Lower lobe of right lung (tissue), 2 donors: ENCODE data around the gene TP63. TPM values are rescaled to one million over a fixed set of nuclear protein-coding genes. Genes with fewer than 3 reads are reported as not detected.

ENCODE experiments used
- ATAC-seq, 2 donors: fragments of 200-7000 bp; cut with Tn5 transposase; one replicate each; pipeline ENCODE4 v1.9.1; 2020 to 2022; ENCODE audit warnings: mild to moderate bottlenecking in 2 of 2, moderate library complexity in 2 of 2
- DNase-seq: peaks from one replicate; pipeline ENCODE4 v3.0.0-alpha.2; 2020
- H3K27ac ChIP-seq: fragments of 200-600 bp; one replicate; pipeline ENCODE4 v1.8.0; 2022
- H3K27me3 ChIP-seq: fragments of 200-600 bp; one replicate; pipeline ENCODE4 v1.8.0; 2022; ENCODE audit warnings: low read depth
- H3K36me3 ChIP-seq: fragments of 200-600 bp; one replicate; pipeline ENCODE4 v1.8.0; 2022; ENCODE audit warnings: mild to moderate bottlenecking
- H3K4me1 ChIP-seq: fragments of 200-600 bp; one replicate; pipeline ENCODE4 v1.8.0; 2022
- H3K4me3 ChIP-seq: fragments of 200-600 bp; one replicate; pipeline ENCODE4 v1.8.0; 2022; ENCODE audit warnings: mild to moderate bottlenecking
- H3K9me3 ChIP-seq: fragments of 200-600 bp; one replicate; pipeline ENCODE4 v1.8.0; 2022
- intact Hi-C: fragments of 100-400 bp; cut with DNase I; formaldehyde crosslinking; loops from one replicate; pipeline ENCODE4 v1.11.0; 2022
- total RNA-seq: library from RNA; stranded (reverse); fragmentation: NEBNext Ultra II Directional; extraction: Animal tissue kit (Norgen Biotek cat#: 25700); gene quantifications from one replicate; pipeline ENCODE4 v1.2.1, GENCODE V29; 2021
- TF ChIP-seq, protein P1 (sequence below): fragments of 200-600 bp; IDR thresholded peaks from one replicate; pipeline ENCODE4 v1.8.0; 2022; ENCODE audit warnings: antibody characterized with exemption, mild to moderate bottlenecking
- donor health status: DM: no; HTN: yes; CAD: no; lungs with severe emphysema.

TP63 gene
- total RNA-seq, 1 donor from 2014 or later, result 2.1 TPM

DNA sequence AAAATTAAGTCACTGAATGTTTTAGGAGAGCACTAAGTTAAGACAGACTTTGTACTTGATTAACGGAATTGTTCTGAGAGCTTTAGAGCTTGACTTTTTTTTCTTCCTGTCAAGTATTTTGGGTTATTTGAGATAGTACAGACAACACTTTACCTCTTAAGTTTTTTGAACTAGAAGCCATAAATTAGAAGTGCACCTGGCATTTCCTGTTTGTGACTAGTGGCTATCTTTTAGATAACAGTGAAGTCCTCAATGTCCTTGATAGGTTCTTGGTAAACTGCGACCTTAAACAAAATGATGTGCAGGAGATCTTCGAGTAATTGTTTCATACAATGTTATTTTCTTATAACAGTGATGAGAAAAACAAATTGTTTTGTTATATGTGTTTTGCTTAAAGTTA, 213.9 kb downstream of the TP63 start:
- Histone ChIP-seq H3K9me3 (no peaks in the 10 kb centered on the region), H3K27me3 (no peaks in the 10 kb centered on the region), H3K27ac (no peak overlapping the region), H3K4me3 (no peak overlapping the region), H3K36me3 (no peaks in the 10 kb centered on the region), H3K4me1 (no peaks in the 10 kb centered on the region)
- ATAC-seq (no peak), DNase-seq (no peak)
- intact Hi-C loops, result no loop called here
- TF ChIP-seq, protein P1, sequence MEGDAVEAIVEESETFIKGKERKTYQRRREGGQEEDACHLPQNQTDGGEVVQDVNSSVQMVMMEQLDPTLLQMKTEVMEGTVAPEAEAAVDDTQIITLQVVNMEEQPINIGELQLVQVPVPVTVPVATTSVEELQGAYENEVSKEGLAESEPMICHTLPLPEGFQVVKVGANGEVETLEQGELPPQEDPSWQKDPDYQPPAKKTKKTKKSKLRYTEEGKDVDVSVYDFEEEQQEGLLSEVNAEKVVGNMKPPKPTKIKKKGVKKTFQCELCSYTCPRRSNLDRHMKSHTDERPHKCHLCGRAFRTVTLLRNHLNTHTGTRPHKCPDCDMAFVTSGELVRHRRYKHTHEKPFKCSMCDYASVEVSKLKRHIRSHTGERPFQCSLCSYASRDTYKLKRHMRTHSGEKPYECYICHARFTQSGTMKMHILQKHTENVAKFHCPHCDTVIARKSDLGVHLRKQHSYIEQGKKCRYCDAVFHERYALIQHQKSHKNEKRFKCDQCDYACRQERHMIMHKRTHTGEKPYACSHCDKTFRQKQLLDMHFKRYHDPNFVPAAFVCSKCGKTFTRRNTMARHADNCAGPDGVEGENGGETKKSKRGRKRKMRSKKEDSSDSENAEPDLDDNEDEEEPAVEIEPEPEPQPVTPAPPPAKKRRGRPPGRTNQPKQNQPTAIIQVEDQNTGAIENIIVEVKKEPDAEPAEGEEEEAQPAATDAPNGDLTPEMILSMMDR, result no peak

DNA sequence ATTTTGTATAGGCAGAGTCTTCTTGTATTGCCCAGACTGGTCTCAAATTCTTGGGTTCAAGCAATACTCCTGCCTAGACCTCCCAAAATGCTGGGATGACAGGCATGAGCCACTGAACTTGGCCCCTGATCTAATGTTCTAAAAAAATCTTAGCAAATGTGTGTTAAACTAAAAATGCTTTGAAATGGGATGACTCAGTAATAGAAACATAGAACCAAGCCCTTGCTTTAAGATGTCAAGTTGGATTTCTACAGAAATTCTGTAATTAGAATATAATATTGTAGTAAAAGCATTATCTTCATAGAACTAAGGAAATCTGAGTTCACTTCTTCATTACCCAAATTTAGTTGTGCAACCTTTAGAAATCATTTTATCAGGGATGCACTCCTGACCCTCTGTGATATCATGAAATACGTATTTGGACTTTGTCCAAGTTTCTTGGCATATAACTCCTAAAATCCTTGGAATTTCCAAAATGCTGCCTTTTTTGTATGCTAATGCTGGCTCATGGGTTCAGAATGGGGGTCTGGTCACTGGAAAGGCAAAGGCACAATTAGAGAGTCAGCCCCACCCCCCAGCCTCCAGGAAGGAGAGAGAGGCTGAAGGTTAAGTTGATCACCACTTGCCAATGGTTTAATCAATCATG, 217.3 kb downstream of the TP63 start:
- Histone ChIP-seq H3K36me3 (no peaks in the 10 kb centered on the region), H3K4me3 (no peak overlapping the region), H3K4me1 (no peaks in the 10 kb centered on the region), H3K27me3 (no peaks in the 10 kb centered on the region), H3K27ac (no peak overlapping the region), H3K9me3 (no peaks in the 10 kb centered on the region)
- DNase-seq (no peak), ATAC-seq (no peak)
- intact Hi-C loops, result no loop called here
- TF ChIP-seq, protein P1, result no peak

DNA sequence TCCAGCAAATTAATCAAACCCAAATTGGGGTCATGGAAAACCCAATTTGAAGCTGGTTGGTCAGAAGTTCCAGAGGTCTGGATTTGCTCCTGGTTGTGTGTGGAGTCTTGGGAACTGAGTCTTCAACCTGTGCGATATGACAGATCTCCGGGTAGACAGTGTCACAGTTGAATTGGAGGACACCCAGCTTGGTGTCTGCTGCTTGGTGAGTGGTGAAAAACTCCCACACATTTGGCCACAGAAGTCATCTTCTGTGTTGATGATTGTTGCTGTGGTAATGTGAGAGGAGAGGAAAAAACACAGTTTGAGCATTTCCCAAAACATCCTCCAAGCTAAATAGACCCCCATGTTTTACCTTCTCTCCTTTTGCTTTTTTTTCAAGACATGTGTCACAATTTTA, 218.1 kb downstream of the TP63 start:
- no peak overlapping the region for H3K27ac ChIP-seq
- no peak for ATAC-seq
- intact Hi-C loops, result no loop called here

DNA sequence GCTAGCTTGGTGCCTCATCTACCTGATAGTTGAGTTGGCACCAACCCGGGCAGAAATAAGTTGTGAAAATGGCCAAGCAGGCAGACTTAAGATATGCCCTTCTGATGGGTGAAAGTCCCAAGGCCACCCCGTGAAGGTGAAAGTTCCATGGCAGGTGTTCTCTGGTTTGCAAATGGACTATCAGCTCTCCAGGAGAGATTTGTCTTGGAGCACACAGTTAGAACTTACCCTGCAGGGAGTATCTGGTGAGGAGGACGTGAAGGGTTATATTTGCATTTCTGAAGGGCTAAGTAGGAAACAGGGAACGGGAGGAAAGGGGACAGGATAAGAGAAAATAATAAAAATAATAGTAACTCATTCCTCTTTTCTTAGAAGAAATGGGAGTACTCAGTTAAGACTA, 220.5 kb downstream of the TP63 start:
- Histone ChIP-seq H3K4me3 (no peak overlapping the region), H3K4me1 (no peaks in the 10 kb centered on the region), H3K36me3 (no peaks in the 10 kb centered on the region), H3K27ac (no peak overlapping the region), H3K9me3 (no peaks in the 10 kb centered on the region), H3K27me3 (no peaks in the 10 kb centered on the region)
- TF ChIP-seq, protein P1, result no peak
- intact Hi-C loops, result no loop called here
- DNase-seq (no peak), ATAC-seq (no peak)

More for the DNA sequence above, 218.1 kb downstream of the TP63 start:
- no peak for DNase-seq
- no peaks in the 10 kb centered on the region for H3K4me1 ChIP-seq
- H3K4me3 ChIP-seq, result no peak overlapping the region
- no peaks in the 10 kb centered on the region for H3K36me3 ChIP-seq
- H3K9me3 ChIP-seq, result no peaks in the 10 kb centered on the region
- H3K27me3 ChIP-seq, result no peaks in the 10 kb centered on the region
- TF ChIP-seq, protein P1, result no peak

DNA sequence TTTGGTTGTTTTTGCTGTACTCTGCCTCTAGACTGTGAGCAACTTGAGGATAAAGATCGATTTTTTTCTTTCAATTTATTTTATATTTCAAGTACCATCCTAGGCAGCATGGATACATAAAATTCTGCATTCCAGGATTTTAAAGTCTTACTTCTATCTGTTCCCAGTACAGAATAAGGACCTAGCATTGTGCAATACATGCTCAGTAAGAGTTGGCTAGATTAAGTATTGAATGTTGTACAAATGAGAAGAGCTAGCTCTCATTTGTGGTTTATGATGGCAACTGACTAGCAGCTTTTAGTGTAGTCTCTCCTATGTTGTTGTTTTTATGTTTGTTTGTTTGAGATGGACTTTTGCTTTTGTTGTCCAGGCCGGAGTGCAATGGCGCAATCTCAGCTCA, 222.7 kb downstream of the TP63 start:
- no peak for ATAC-seq
- no peaks in the 10 kb centered on the region for H3K9me3 ChIP-seq
- H3K4me3 ChIP-seq, result no peak overlapping the region
- no peaks in the 10 kb centered on the region for H3K36me3 ChIP-seq
- TF ChIP-seq, protein P1, result no peak
- H3K27me3 ChIP-seq, result no peaks in the 10 kb centered on the region
- DNase-seq, result no peak
- no peaks in the 10 kb centered on the region for H3K4me1 ChIP-seq
- no peak overlapping the region for H3K27ac ChIP-seq
- intact Hi-C loops, result no loop called here
